Neuronal stem cell (in vitro differentiated cells): ENCODE measurements around the gene TMCC3.
A peak's percentile ranks its signal among the peaks of the same experiment; 100 is the strongest.

Experiments
- DNase-seq: peaks from one replicate; pipeline ENCODE4 v3.0.0-alpha.2; 2013; ENCODE audit warnings: low spot score
- H2AFZ ChIP-seq: one replicate; pipeline ENCODE4 v1.6.1; 2013; ENCODE audit warnings: mild to moderate bottlenecking, low read length, inconsistent platforms
- H2AK5ac ChIP-seq: 2 replicates; pipeline ENCODE4 v1.6.1; 2013; ENCODE audit warnings: low read depth, mild to moderate bottlenecking, inconsistent platforms, low read length, moderate library complexity, mixed read lengths
- H2BK120ac ChIP-seq: 2 replicates; pipeline ENCODE4 v1.6.1; 2013; ENCODE audit warnings: low read depth, mild to moderate bottlenecking, inconsistent platforms, low read length, moderate library complexity, mixed read lengths
- H2BK12ac ChIP-seq: one replicate; pipeline ENCODE4 v1.6.1; 2013; ENCODE audit warnings: low read length, inconsistent platforms
- H2BK15ac ChIP-seq: 2 replicates; pipeline ENCODE4 v1.6.1; 2013; ENCODE audit warnings: mild to moderate bottlenecking, low read length, inconsistent platforms, mixed read lengths
- H2BK5ac ChIP-seq: one replicate; pipeline ENCODE4 v1.6.1; 2013; ENCODE audit warnings: inconsistent platforms, mild to moderate bottlenecking, low read length, moderate library complexity
- H3K14ac ChIP-seq: one replicate; pipeline ENCODE4 v1.6.1; 2013; ENCODE audit warnings: low read length, inconsistent platforms
- H3K18ac ChIP-seq: 2 replicates; pipeline ENCODE4 v1.6.1; 2013; ENCODE audit warnings: low read length, inconsistent platforms
- H3K23ac ChIP-seq: 2 replicates; pipeline ENCODE4 v1.6.1; 2013; ENCODE audit warnings: low read depth, mild to moderate bottlenecking, mixed read lengths, low read length, inconsistent platforms; ENCODE audit not compliant: poor library complexity
- H3K27ac ChIP-seq: replicated peaks from 3 replicates; pipeline ENCODE4 v1.5.1; 2013; ENCODE audit warnings: low read length, inconsistent platforms
- H3K27me3 ChIP-seq, 3 experiments: 2 replicates each; pipeline ENCODE4 v1.6.1; 2013; ENCODE audit warnings: low read length in 3 of 3, mild to moderate bottlenecking in 2 of 3, inconsistent platforms in 1 of 3, low read depth in 1 of 3, mixed read lengths in 1 of 3, moderate library complexity in 1 of 3; ENCODE audit not compliant: control insufficient read depth in 3 of 3, insufficient read depth in 3 of 3
- H3K36me3 ChIP-seq, 2 donors: replicated peaks in 1 of 2; 2 replicates each; pipeline ENCODE4 v1.6.1; 2013; ENCODE audit warnings: low read length in 2 of 2; ENCODE audit not compliant: control insufficient read depth in 2 of 2, insufficient read depth in 2 of 2
- H3K4ac ChIP-seq: 2 replicates; pipeline ENCODE4 v1.6.1; 2013; ENCODE audit warnings: inconsistent platforms, mild to moderate bottlenecking, low read length, moderate library complexity
- H3K4me1 ChIP-seq, 2 donors: 1 replicate in 1 of 2; 2 replicates in 1 of 2; pipeline ENCODE4 v1.6.1; 2013; ENCODE audit warnings: low read length in 2 of 2, low read depth in 1 of 2; ENCODE audit not compliant: control insufficient read depth in 2 of 2, insufficient read depth in 1 of 2
- H3K4me2 ChIP-seq: one replicate; pipeline ENCODE4 v1.6.1; 2013; ENCODE audit warnings: mild to moderate bottlenecking, low read length, inconsistent platforms; ENCODE audit not compliant: insufficient read depth, poor library complexity, severe bottlenecking
- H3K4me3 ChIP-seq, 2 donors: 2 replicates each; pipeline ENCODE4 v1.5.1; 2013; ENCODE audit warnings: low read length in 2 of 2, mild to moderate bottlenecking in 2 of 2, inconsistent platforms in 1 of 2, moderate library complexity in 1 of 2
- H3K79me1 ChIP-seq: one replicate; pipeline ENCODE4 v1.6.1; 2013; ENCODE audit warnings: low read depth, mild to moderate bottlenecking, inconsistent platforms, low read length, moderate library complexity
- H3K9ac ChIP-seq: one replicate; pipeline ENCODE4 v1.6.1; 2013; ENCODE audit warnings: mild to moderate bottlenecking, low read depth, low read length, inconsistent platforms; ENCODE audit not compliant: poor library complexity
- H3K9me3 ChIP-seq, 2 donors: replicated peaks in 1 of 2; 2 replicates each; pipeline versions ENCODE3 to v1.6.1; 2013; ENCODE audit warnings: low read length in 2 of 2, mild to moderate bottlenecking in 2 of 2, inconsistent platforms in 1 of 2, low read depth in 1 of 2, mixed read lengths in 1 of 2, moderate library complexity in 1 of 2; ENCODE audit not compliant: control insufficient read depth in 2 of 2, insufficient read depth in 1 of 2
- H4K8ac ChIP-seq: one replicate; pipeline ENCODE4 v1.6.1; 2013; ENCODE audit warnings: low read depth, mild to moderate bottlenecking, inconsistent platforms, low read length, moderate library complexity
- H4K91ac ChIP-seq: one replicate; pipeline ENCODE4 v1.6.1; 2013; ENCODE audit warnings: low read length, low read depth, mild to moderate bottlenecking, inconsistent platforms; ENCODE audit not compliant: poor library complexity
- WGBS, 2 donors: extraction: QIAGEN DNeasy Blood & Tissue Kit; methylation state at CpG; one replicate each; pipeline ENCODE4 v1.1.7; 2013; ENCODE audit warnings: missing lambda C conversion rate in 2 of 2, mixed read lengths in 1 of 2; ENCODE audit not compliant: insufficient read length in 2 of 2, insufficient replicate concordance in 1 of 2; ENCODE audit errors: extremely low coverage in 2 of 2; 5-methylcytosine and 5-hydroxymethylcytosine counted together

TMCC3 gene

GRCh38 chr12:94545935-94546771, 104.2 kb downstream of the TMCC3 start:
- H3K14ac ChIP-seq, result no peak overlapping the region
- no CpG with 5 or more reads among the region's 17 CpGs for WGBS, 2 donors

DNA sequence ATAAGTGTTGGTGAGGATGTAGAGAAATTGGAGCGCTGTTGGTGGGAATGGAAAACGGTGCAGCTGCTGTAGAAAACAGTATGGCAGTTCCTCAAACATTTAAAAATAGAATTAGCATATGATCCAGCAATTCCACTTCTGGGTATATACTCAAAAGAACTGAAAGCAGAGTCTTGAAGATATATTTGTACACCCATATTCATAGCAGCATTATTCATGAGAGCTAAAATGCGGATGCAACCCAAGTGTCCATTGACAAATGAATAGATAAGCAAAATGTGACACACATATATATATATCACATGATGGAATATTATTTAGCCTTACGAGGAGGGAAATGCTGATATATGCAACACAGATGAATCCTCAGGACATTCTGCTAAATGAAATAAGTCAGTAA, 106.0 kb downstream of the TMCC3 start:
- no peaks in the 10 kb centered on the region for H3K36me3 ChIP-seq
- no peaks in the 10 kb centered on the region for H3K27me3 ChIP-seq
- no peak overlapping the region for H3K18ac ChIP-seq
- no peak overlapping the region for H2BK5ac ChIP-seq
- no peak overlapping the region for H3K27ac ChIP-seq
- H3K4me1 ChIP-seq, result no peaks in the 10 kb centered on the region
- H2AFZ ChIP-seq, result no peak overlapping the region
- no peak overlapping the region for H2BK12ac ChIP-seq
- H3K14ac ChIP-seq, result no peak overlapping the region
- H4K8ac ChIP-seq, result no peak overlapping the region
- no peak overlapping the region for H3K4me3 ChIP-seq
- no peak for DNase-seq
- no peaks in the 10 kb centered on the region for H3K79me1 ChIP-seq
- peaks cover 2 to 7% of the 10 kb centered on the region in 2 donors for H3K9me3 ChIP-seq
- H4K91ac ChIP-seq, result no peak overlapping the region
- H2AK5ac ChIP-seq, result no peak overlapping the region
- H3K4ac ChIP-seq, result no peak overlapping the region
- no peak overlapping the region for H2BK15ac ChIP-seq
- no peak overlapping the region for H3K4me2 ChIP-seq
- no peak overlapping the region for H2BK120ac ChIP-seq
- H3K9ac ChIP-seq, result no peak overlapping the region
- WGBS, 2 donors, result no CpG with 5 or more reads among the region's 4 CpGs
- H3K23ac ChIP-seq, result no peak overlapping the region

More at GRCh38 chr12:94545935-94546771, 104.2 kb downstream of the TMCC3 start:
- Histone ChIP-seq H4K91ac (no peak overlapping the region), H3K4me2 (no peak overlapping the region), H4K8ac (no peak overlapping the region), H3K27me3 (no peaks in the 10 kb centered on the region), H3K9ac (no peak overlapping the region), H2AK5ac (no peak overlapping the region), H3K18ac (peak overlapping the region; percentile 13), H3K4me3 (no peak overlapping the region), H2BK15ac (no peak overlapping the region), H3K79me1 (no peaks in the 10 kb centered on the region), H3K4me1 (no peaks in the 10 kb centered on the region), H3K27ac (no peak overlapping the region), H3K36me3 (no peaks in the 10 kb centered on the region), H3K23ac (no peak overlapping the region), H3K4ac (no peak overlapping the region), H2BK5ac (no peak overlapping the region), H2BK120ac (no peak overlapping the region), H3K9me3 (peaks cover 2 to 7% of the 10 kb centered on the region in 2 donors), H2BK12ac (no peak overlapping the region), H2AFZ (peak overlapping the region; percentile 89)
- peak; percentile 43 for DNase-seq

DNA sequence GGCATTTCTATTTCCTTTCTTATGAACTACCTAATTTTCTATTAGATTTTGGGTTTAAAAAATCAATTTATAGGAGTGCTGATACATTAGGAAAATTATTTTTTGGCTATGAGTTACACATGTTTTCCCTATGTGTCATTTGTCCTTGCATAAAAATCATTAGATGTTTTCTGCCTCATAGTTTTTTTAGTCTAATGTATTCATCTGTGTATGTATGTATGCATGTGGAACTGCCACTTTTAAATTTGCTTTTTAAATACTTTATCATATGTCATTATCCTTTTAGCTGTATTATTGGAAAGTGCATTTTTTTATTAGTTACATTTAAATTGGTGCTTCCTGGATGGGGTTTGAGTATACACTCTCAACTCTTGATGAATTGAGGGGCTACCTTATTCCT, 112.0 kb downstream of the TMCC3 start:
- H3K27me3 ChIP-seq, result peaks cover 0 to 11% (median 0%) of the 10 kb centered on the region in 3 experiments
- H2AK5ac ChIP-seq, result no peak overlapping the region
- H2BK5ac ChIP-seq, result no peak overlapping the region

GRCh38 chr12:94536040-94536965, 114.1 kb downstream of the TMCC3 start:
- Histone ChIP-seq H2BK120ac (no peak overlapping the region), H3K23ac (no peak overlapping the region), H3K18ac (no peak overlapping the region), H3K79me1 (no peaks in the 10 kb centered on the region), H3K27ac (no peak overlapping the region), H3K14ac (no peak overlapping the region), H4K8ac (no peak overlapping the region), H3K4ac (no peak overlapping the region), H2BK15ac (no peak overlapping the region), H3K4me1 (peaks cover 12 to 15% of the 10 kb centered on the region in 2 donors), H3K4me2 (no peak overlapping the region), H3K36me3 (no peaks in the 10 kb centered on the region), H3K4me3 (no peak overlapping the region), H3K9ac (no peak overlapping the region), H2BK12ac (no peak overlapping the region), H2AFZ (peak overlapping the region; percentile 66), H2AK5ac (no peak overlapping the region), H4K91ac (no peak overlapping the region), H2BK5ac (no peak overlapping the region), H3K27me3 (peaks cover 0 to 11% (median 0%) of the 10 kb centered on the region in 3 experiments), H3K9me3 (no peaks in the 10 kb centered on the region)
- no CpG with 5 or more reads among the region's 11 CpGs for WGBS, 2 donors
- DNase-seq, result no peak

More for the DNA sequence above, 112.0 kb downstream of the TMCC3 start:
- Histone ChIP-seq H2BK15ac (no peak overlapping the region), H3K14ac (no peak overlapping the region), H3K4me3 (no peak overlapping the region), H3K36me3 (no peaks in the 10 kb centered on the region), H2BK12ac (no peak overlapping the region), H3K9me3 (no peaks in the 10 kb centered on the region), H3K18ac (no peak overlapping the region), H3K4me2 (no peak overlapping the region), H4K8ac (no peak overlapping the region), H3K27ac (no peak overlapping the region), H3K4ac (no peak overlapping the region), H2AFZ (no peak overlapping the region), H3K9ac (no peak overlapping the region), H4K91ac (no peak overlapping the region), H3K4me1 (peaks cover 10 to 15% of the 10 kb centered on the region in 2 donors), H2BK120ac (no peak overlapping the region), H3K23ac (no peak overlapping the region), H3K79me1 (no peaks in the 10 kb centered on the region)
- no peak for DNase-seq
